NOMO-1 (cell line): ENCODE results near the gene PRR5.

Source experiments
- DNase-seq, 2 experiments: peaks; one replicate each; lab custom pipeline; 2025; ENCODE audit not compliant: unreplicated experiment in 2 of 2; lab: John Stamatoyannopoulos, UW

Gene PRR5

GRCh38 chr22:44711690-44712555 lies 9.9 kb downstream of the PRR5 start:
- DNase-seq: no peak

- no peak for DNase-seq
Observed at GRCh38 chr22:44712962-44713361, 11.0 kb downstream of the PRR5 start.

GRCh38 chr22:44714703-44715350 lies 12.8 kb downstream of the PRR5 start:
- DNase-seq: no peak

GRCh38 chr22:44718418-44718817 lies 16.4 kb downstream of the PRR5 start:
- no peak for DNase-seq

- DNase-seq: no peak
Observed at GRCh38 chr22:44719586-44720368, 17.8 kb downstream of the PRR5 start.

DNA sequence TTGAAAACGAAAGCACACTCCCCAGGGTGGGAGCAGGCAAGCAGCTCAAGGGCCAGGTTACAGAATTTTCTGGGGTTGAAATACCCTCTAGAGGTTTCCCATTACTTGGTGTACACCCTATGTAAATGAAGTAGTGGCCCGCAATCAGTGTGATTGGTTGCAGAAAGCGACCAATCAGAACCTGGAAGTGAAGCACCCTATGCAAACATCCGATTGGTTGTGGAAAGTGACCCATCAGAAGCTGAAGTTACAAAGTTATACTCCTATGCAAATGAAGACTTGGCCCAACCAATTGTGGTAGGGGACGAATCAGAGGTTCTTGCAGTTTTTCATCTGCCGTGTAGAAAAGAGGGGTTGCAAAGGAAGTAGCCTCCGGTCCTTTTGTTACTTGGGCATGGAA lies 19.2 kb downstream of the PRR5 start:
- DNase-seq: no peak

GRCh38 chr22:44722611-44723010 lies 20.6 kb downstream of the PRR5 start:
- DNase-seq: no peak

DNA sequence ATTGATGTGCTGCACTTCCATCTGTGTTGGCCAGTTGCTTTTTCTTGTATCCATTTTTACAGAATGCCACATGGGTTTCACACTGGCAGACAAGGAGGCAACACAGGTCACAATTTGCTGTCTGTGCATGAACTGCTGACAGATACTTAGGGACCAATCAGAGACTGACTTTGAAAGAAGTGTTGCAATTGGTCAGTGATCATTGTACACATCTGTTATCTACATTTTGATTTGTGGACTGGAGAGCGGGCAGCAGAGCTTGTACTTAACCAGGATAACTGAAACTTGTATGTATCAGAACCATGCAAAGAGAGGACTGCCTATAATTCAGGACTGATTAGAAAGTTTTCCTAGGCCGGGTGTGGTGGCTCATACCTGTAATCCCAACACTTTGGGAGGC lies 21.8 kb downstream of the PRR5 start:
- peak in 1 of 2 experiments; percentile 4 for DNase-seq

DNA sequence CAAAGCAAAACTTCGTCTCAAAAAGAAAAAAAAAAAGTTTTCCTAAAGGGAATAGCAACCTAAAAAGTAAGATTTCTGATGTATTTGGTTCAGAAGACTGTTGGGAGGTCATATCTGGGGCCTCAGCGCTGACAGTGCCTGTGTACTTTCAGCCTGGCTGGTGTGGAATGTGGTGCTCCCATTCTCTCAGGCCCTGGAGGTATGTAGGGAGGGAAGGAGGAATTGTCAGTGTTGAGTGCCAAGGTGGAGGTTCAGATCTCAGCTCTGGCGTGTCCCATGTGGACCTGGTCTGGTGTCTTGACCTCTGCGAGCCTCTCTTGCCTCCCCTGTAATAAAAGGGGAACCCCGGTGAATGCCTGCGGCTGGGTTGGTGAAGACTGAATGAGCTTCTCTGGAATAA lies 22.4 kb downstream of the PRR5 start:
- no peak for DNase-seq

- DNase-seq: no peak
Observed at GRCh38 chr22:44724859-44725258, 22.9 kb downstream of the PRR5 start.

DNA sequence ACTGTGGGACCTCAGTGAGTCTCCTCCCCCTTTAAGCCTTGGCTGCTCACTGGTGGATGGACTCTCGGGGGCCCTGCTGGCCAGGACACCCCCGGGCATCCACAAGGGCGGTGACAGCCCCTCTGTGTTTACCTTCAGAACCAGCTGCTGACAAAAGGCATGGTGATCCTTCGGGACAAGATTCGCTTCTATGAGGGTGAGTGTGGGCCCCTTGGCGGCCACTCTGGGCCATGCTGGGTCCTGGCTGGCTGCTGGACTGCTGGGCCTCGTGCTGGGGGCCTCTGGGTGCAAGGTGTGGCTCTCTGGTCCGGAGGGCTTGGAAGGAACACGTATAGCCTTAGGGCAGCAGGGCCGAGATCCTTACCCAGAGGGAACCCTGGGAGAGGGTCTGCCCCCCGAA lies 24.4 kb downstream of the PRR5 start:
- no peak for DNase-seq

GRCh38 chr22:44727148-44727547 lies 25.1 kb downstream of the PRR5 start:
- DNase-seq: no peak

- DNase-seq: no peak
Observed at GRCh38 chr22:44727709-44728108, 25.7 kb downstream of the PRR5 start.

DNA sequence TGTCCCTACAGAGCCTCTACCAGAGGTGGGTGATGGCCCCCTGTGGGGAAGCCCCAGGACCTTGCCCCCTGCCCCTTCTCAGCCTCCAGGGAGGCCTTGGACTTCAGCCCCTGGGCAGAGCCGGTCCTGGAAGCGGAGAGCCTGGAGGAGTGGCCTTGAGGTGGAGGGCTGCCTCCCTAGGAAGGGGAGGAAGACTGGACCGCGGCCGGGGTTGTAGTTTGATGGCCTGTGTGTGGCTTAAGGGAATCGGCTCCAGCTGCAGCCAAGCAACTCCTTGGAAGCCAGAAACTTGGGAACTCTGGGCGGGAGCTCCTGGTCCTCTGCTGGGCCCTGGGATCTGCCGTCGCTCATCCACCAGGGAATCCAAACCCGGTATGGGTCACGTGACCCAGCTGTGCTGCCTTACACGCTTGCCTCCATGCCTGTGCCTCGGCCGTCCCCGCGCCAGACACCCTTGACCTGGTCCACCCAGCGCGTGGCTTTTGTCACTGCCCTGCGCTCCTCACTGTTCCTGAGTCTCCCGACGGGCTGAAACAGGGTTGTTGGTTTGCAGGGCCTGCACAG lies 26.8 kb downstream of the PRR5 start:
- no peak for DNase-seq

DNA sequence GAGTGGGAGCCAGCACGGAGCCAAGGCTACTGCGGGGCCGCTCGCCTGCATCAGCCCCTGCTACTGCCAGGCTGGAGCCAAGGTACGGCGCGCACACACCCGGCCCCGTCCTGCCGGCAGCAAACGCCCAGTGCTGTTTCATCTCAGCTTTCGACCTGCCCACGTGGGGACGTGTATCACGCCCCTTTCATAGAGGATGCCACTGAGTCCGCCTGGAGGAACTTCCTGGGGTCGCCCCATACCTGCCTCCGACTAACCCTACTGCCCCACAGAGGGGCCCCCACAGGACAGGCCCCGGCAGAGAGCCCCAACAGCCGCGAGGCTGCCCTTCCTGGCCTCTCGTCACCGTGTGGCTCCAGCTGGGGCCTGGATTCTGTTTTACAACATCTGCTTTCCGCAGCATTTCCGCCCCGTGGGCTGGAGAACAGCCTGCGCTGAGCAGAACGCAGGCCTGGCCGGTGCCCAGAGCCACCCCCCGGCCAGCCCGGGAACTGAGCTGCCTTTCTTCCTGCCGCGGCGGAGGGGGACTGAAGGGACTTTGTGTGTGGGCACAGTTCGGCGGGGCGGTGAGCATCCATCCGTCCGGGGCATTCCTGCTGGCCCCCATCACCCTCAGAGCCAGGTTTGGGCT lies 27.5 kb downstream of the PRR5 start:
- DNase-seq: no peak

DNA sequence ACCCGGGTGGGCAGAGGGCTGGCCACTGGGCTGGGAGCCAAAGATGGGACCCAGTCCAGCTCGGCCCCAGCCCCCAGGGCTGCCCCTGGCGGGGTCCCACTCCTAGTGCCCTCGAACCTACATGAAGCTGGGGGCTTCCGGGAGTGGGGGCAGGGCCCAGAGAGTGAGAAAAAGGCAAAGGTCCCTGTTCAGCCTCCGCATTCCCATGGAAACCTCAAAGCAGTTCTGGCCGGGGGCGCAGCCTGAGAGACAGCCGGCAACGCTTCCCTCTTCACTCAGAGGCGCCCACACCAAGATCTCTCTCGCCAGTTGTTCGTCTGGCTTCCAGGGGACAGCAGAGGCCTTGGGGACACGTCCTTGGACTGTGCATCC lies 28.0 kb downstream of the PRR5 start:
- DNase-seq: no peak

DNA sequence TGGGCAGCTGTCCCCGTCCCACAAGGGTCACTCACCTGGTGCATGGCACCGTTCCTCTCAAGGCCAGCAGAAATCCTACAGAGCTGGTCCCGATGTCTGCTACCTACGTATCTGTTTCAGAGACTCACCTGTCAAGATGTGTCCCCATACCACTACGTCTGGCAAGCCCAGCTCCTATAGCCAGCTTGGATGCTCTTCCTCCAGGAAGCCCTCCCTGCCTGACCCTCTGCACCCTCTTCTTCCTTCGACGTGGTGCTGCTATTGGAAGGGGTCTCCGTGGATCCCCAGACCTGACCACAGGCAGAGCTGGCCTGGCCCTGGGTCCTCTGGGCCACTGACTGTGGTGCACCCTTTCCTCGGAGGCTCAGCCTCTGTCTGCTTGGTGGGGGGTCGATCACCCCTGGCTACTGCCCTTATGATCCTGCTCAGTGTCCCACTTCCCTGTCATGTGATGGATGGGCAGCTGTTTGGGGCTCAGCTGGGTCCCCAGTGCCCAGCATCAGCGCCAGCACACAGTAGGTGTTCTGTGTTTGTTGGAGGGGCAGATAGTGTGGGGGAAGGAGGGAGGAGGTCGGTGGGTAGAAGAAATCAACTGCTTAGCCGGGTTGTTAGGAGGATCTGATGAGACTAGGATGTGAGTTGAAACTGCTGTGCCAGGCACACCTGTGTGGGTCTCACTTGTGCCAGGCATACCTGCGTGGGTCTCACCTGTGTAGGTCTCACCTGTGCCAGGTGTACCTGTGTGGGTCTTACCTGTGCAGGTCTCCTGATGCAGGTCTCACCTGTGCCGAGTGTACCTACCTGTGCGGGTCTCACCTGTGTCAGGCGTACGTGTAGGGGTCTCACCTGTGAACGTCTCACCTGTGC lies 28.7 kb downstream of the PRR5 start:
- DNase-seq: no peak

- no peak for DNase-seq
Observed at GRCh38 chr22:44731357-44731970, 29.5 kb downstream of the PRR5 start.

DNA sequence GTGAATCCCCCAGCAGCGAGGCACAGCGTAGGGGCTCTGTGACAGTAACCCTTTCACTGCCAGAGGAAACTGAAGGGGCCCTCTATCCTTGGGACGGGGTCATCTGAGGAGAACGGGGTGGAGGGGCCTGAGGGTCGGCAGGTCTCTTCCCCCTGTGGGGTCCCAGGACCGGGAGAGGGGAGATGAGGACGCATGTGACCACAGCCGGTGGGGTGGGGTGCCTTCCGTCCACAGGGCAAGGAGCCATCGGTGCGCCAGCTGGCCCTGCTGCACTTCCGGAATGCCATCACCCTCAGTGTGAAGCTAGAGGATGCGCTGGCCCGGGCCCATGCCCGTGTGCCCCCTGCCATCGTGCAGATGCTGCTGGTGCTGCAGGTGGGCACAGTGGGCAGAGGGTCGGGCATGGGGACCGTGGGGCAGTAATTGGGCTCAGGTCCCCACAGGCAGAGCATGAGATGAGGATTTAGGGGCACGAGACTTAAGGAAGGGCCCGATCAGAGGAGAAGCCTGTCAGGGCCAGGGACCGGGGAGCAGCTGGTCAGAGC lies 30.1 kb downstream of the PRR5 start:
- DNase-seq: no peak
